Bone marrow (tissue), 2 donors: Measurements from ENCODE around the gene PPFIA1.

Experiments
- DNase-seq, 2 donors: peaks; one replicate each; lab custom pipeline; 2025; lab: John Stamatoyannopoulos, UW

PPFIA1 gene

DNA sequence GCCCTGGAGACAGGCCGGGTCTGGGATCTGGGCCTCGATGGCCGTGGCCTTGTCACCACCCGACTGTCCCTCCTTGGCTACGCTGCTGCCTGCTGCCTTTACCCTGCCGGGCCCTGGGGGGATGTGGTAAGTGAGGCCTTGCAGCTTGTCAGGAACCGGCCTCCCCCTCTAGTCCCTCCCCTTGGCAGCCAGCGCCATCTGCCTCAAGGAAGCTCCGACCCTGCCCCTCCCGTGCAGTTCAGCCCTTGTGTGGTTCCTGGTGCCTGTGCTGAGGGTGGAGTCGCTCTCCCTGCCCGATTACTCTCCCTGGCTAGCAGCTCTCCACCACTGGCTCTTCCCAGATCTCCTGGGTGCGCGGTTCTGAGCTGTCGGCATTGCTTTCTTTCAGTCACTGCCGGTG is 161.6 kb downstream of the PPFIA1 start:
- DNase-seq: no peak

DNA sequence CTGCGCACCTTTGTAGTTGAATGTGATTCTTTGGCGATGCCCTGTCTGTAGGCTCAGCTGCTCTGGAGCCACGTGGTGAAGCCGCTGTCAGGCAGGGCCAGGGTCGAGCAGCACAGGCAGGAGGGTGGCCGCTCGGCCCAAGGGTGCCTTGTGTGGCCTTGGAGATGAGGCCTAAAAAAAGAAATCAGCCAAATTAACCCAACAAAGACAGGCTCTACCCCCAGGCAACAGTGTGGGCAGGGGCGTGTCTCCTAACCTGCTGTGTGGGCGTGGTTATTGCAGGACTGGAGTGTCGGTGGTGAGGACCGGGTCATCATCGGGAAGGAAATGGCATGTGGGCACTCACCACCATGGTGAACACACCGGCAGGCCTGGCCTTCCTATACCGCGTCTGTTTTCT is 162.1 kb downstream of the PPFIA1 start:
- no peak for DNase-seq

- DNase-seq: no peak
These were observed 162.5 kb downstream of the PPFIA1 start for GRCh38 chr11:70433038-70433437.

GRCh38 chr11:70433526-70433925 is 163.0 kb downstream of the PPFIA1 start:
- DNase-seq: no peak
